PC-9 (cell line): ENCODE measurements around the gene SLC6A3.
"Not testable (repeated sequence)": the region's sequence is repeated elsewhere in the genome, so short reads cannot be mapped to it uniquely, and the experiment has no call there.

ENCODE experiments used
- CTCF ChIP-seq: fragments of 200-600 bp; sonication (generic); conservative IDR thresholded peaks from 2 replicates; pipeline ENCODE4 v1.6.1; 2017; ENCODE audit warnings: mixed run types, antibody characterized with exemption, mild to moderate bottlenecking, moderate library complexity
- EZH2 ChIP-seq: fragments of 200-600 bp; sonication (generic); IDR thresholded peaks from 2 replicates; pipeline ENCODE4 v1.8.0; 2017; ENCODE audit warnings: antibody characterized with exemption, low read depth

GRCh38 chr5:1422522-1422921 is 22.7 kb downstream of the SLC6A3 start:
- TF ChIP-seq EZH2, CTCF: not testable (repeated sequence)
